NCI-H748 treated with DMSO at 0.1 percent for 48 hours (cell line): ENCODE data around the gene GRIN2C.

ENCODE experiments used
- DNase-seq: peaks from one replicate; lab custom pipeline; 2025; lab: John Stamatoyannopoulos, UW

Gene GRIN2C

GRCh38 chr17:74799097-74799496 is 60.6 kb downstream of the GRIN2C start:
- DNase-seq = no peak

DNA sequence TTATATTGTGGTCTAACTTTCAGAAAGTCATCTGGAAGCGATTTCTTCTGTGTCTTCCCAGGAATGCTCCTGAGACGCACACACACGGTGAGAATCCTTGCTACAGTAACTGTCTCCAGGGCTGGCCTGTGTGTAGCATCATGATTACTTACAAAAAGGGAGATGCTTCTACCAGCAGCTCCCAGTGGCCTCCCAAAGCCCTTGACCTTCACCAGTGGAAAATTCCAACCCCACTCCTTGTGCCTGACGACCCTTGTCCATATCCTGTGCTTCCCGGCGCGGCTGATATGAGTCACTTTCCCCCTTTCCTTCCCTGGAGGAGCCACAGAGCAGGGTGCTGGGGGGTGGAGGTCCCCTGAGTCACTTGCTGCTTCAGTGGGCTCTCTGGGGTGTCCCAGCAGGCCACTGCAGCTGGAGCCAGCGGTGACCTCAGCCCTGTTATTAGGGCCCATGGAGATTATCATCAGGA is 61.4 kb downstream of the GRIN2C start:
- DNase-seq = no peak

DNA sequence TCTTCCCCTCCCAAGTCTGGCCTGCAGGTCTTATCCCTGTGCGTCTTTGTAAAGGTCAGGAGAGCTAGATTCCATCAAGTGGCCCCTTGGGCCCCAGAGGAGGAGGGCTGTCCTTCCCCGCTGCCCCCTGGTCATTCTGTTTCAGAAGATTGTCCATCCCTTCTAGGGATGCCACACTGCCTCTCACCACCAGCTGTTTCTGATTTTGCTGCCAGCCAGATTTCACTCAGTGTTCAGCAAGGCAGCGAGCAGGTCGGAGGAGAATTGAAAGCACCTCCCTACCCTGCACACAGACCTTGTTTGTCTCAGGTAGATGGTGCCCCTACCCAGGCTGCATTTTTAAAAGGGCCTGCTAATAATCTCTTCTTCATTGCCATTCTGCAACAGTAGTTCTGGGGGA is 61.9 kb downstream of the GRIN2C start:
- no peak for DNase-seq

GRCh38 chr17:74796866-74797265 is 62.8 kb downstream of the GRIN2C start:
- no peak for DNase-seq

- no peak for DNase-seq
Measured at GRCh38 chr17:74796211-74796610, 63.5 kb downstream of the GRIN2C start.

DNA sequence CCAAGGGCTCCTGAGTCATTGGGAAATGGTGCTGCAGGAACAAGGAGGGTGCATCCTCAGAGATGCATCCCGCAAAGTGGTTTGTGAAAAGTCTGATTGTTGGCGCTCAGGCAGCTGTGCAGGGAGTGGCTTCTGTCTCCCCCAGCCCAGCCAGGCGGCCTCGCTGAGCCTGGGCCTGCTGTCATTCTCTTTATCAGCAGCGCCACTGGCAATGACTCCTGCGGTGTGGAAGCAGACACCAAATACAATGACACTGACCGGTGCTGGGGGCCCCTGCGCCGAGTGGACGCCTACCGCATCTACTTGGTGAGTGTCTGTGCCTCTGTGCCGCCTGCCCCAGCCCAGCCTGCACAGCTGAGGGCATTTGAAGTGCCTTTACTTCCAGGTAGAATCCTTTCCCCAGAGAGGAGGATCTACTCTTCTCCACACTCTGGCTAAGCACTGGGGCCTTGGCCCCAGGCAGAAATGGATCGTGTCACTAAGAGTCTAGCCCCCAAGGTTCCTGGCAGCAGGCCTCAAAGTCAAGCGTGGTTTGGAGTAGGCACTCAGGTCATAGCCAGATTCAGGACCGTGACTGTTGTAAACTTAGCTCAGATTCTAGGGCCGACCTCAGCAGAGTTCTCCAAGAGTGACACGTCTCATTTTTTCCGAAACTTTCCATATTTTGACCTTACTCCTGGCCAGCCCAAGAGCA is 64.2 kb downstream of the GRIN2C start:
- no peak for DNase-seq

DNA sequence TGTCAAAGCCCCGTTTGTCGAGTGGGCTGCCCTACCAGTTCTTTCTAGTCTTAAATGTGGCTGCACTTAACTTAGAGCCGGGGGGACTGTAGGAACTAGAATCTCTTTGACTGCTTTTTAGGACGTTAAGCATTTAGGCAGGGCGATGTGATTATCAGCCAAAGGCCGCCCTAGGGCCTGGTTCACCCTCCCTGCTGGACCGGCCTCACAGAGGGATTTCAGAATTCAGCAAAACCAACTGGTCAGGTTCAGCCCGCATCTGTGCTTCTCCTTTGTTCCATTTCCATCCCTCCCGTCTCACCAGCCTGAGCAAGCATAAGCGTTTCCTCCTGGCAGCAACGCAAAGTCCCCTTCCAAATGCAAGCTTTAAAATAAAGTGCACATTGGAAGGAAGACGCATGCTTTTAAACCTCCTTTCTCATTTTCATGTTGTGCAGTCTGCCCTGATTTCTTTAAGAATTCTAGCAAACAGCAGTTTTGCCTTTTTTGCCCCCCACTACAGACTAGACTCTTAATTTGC is 67.0 kb downstream of the GRIN2C start:
- no peak for DNase-seq
